Measurements from ENCODE around the gene ATP1A2. TPM values are rescaled to one million over a fixed set of nuclear protein-coding genes. Genes with fewer than 3 reads are reported as not detected.

Gene ATP1A2
- total RNA-seq, 2 donors from 2014 or later, result 146 to 228 TPM

DNA sequence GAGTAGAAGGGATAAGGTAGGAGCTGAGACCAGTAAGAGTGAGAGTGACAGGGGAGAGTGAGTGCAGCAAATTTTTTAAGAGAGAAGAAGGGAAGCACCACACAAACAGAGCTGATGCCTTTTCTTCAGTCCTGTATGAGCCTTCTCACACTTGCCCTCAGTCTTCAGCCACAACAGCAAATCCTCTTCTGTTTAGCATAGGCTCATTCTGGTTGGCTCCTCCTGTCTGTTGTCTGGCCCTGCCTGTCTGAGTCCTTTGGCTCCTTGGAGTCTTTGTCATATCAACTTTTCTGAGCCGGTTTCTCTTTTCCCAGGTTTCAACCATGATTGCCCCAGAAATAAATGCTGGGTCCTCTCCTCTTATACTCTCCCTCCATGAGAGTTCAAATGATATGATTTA, 62.1 kb downstream of the ATP1A2 start:
- no peaks in the 10 kb centered on the region for H3K36me3 ChIP-seq
- no peaks in the 10 kb centered on the region for H3K4me1 ChIP-seq
- no peaks in the 10 kb centered on the region for H3K9me3 ChIP-seq
- no peak for DNase-seq (ENCODE audit: low spot score)
- no peak overlapping the region for H3K27ac ChIP-seq
- TF ChIP-seq, protein P1, sequence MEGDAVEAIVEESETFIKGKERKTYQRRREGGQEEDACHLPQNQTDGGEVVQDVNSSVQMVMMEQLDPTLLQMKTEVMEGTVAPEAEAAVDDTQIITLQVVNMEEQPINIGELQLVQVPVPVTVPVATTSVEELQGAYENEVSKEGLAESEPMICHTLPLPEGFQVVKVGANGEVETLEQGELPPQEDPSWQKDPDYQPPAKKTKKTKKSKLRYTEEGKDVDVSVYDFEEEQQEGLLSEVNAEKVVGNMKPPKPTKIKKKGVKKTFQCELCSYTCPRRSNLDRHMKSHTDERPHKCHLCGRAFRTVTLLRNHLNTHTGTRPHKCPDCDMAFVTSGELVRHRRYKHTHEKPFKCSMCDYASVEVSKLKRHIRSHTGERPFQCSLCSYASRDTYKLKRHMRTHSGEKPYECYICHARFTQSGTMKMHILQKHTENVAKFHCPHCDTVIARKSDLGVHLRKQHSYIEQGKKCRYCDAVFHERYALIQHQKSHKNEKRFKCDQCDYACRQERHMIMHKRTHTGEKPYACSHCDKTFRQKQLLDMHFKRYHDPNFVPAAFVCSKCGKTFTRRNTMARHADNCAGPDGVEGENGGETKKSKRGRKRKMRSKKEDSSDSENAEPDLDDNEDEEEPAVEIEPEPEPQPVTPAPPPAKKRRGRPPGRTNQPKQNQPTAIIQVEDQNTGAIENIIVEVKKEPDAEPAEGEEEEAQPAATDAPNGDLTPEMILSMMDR (IDR thresholded peaks at IDR 0.05), result no peak
- H3K27me3 ChIP-seq, result no peaks in the 10 kb centered on the region
- H3K4me3 ChIP-seq, result no peak overlapping the region

DNA sequence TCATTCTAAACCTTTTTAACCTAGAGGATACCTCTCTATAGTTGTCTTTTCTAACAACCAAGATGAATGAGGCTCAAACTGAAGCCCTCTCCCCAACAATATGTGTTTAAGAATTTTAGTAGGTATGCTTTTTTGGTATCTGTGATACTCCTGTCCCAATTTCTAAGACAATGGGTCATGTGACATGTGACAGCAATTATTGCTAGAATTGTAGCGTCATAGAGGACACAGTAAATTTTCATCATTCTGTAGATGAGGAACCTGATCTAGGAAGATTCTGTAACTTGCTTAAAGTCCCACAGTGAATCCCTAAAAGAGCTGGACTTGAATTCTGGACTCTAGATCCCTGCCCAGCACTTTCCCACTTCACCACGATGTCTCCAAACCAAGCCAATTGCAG, 63.2 kb downstream of the ATP1A2 start:
- Histone ChIP-seq H3K4me1 (no peaks in the 10 kb centered on the region), H3K9me3 (no peaks in the 10 kb centered on the region), H3K4me3 (no peak overlapping the region), H3K27ac (no peak overlapping the region), H3K27me3 (no peaks in the 10 kb centered on the region), H3K36me3 (no peaks in the 10 kb centered on the region)
- no peak for DNase-seq (ENCODE audit: low spot score)
- TF ChIP-seq, protein P1 (IDR thresholded peaks at IDR 0.05), result no peak

DNA sequence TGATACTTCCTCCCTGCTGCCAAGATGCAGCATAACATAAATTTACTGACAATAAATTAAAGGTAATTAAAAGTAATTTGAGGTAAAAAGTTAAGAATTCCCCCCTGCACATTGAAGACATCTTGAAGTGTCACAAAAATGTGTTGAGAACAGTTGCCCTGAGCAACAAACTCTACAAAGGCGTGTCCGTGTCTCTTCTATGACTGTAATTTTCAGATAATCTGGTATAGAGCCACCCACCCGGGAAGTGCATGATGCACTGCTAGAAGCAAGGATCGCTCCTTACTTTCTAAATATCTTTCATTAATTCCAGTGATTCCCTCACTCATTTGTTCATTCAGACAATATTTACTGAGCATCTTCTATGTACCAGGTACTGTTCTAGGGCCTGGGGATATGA, 63.8 kb downstream of the ATP1A2 start:
- Histone ChIP-seq H3K4me3 (no peak overlapping the region), H3K27me3 (no peaks in the 10 kb centered on the region), H3K4me1 (no peaks in the 10 kb centered on the region), H3K9me3 (no peaks in the 10 kb centered on the region), H3K27ac (no peak overlapping the region), H3K36me3 (no peaks in the 10 kb centered on the region)
- no peak for DNase-seq (ENCODE audit: low spot score)
- TF ChIP-seq, protein P1 (IDR thresholded peaks at IDR 0.05), result no peak

- Histone ChIP-seq H3K27me3 (no peaks in the 10 kb centered on the region), H3K27ac (no peak overlapping the region), H3K9me3 (no peaks in the 10 kb centered on the region)
Observed at GRCh38 chr1:160186246-160186645, 70.7 kb downstream of the ATP1A2 start.

GRCh38 chr1:160186729-160187128, 71.2 kb downstream of the ATP1A2 start:
- Histone ChIP-seq H3K27me3 (no peaks in the 10 kb centered on the region), H3K4me3 (no peak overlapping the region), H3K27ac (no peak overlapping the region), H3K36me3 (no peaks in the 10 kb centered on the region), H3K9me3 (no peaks in the 10 kb centered on the region), H3K4me1 (peaks cover 0 to 14% of the 10 kb centered on the region in 2 donors)
- DNase-seq (ENCODE audit: low spot score), result no peak
- TF ChIP-seq, protein P1 (IDR thresholded peaks at IDR 0.05), result no peak

More at GRCh38 chr1:160186246-160186645, 70.7 kb downstream of the ATP1A2 start:
- DNase-seq (ENCODE audit: low spot score), result no peak
- TF ChIP-seq, protein P1 (IDR thresholded peaks at IDR 0.05), result no peak
- peaks cover 0 to 14% of the 10 kb centered on the region in 2 donors for H3K4me1 ChIP-seq
- H3K4me3 ChIP-seq, result no peak overlapping the region
- no peaks in the 10 kb centered on the region for H3K36me3 ChIP-seq

- Histone ChIP-seq H3K9me3 (no peaks in the 10 kb centered on the region), H3K4me1 (peaks cover 0 to 14% of the 10 kb centered on the region in 2 donors), H3K4me3 (no peak overlapping the region), H3K36me3 (no peaks in the 10 kb centered on the region), H3K27me3 (no peaks in the 10 kb centered on the region), H3K27ac (no peak overlapping the region)
- no peak for DNase-seq (ENCODE audit: low spot score)
- TF ChIP-seq, protein P1 (IDR thresholded peaks at IDR 0.05), result no peak
Observed at GRCh38 chr1:160187407-160187806, 71.8 kb downstream of the ATP1A2 start.
